AG09319 (cell line): ENCODE data around the gene NPC1L1.

ENCODE experiments used
- DNase-seq: peaks from one replicate; pipeline ENCODE4 v3.0.0-alpha.2; 2010; ENCODE audit warnings: low read depth; ENCODE audit errors: extremely low read depth
- TF ChIP-seq, protein P1 (sequence below): IDR thresholded peaks from 2 replicates; pipeline ENCODE4 v1.5.1; 2011; ENCODE audit warnings: low read depth, mild to moderate bottlenecking, inconsistent platforms, low read length, moderate library complexity

Gene NPC1L1

GRCh38 chr7:44482502-44483485 is 58.3 kb downstream of the NPC1L1 start:
- TF ChIP-seq, protein P1, sequence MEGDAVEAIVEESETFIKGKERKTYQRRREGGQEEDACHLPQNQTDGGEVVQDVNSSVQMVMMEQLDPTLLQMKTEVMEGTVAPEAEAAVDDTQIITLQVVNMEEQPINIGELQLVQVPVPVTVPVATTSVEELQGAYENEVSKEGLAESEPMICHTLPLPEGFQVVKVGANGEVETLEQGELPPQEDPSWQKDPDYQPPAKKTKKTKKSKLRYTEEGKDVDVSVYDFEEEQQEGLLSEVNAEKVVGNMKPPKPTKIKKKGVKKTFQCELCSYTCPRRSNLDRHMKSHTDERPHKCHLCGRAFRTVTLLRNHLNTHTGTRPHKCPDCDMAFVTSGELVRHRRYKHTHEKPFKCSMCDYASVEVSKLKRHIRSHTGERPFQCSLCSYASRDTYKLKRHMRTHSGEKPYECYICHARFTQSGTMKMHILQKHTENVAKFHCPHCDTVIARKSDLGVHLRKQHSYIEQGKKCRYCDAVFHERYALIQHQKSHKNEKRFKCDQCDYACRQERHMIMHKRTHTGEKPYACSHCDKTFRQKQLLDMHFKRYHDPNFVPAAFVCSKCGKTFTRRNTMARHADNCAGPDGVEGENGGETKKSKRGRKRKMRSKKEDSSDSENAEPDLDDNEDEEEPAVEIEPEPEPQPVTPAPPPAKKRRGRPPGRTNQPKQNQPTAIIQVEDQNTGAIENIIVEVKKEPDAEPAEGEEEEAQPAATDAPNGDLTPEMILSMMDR, result no peak
- DNase-seq, result no peak

GRCh38 chr7:44477938-44478337 is 63.2 kb downstream of the NPC1L1 start:
- DNase-seq, result no peak

DNA sequence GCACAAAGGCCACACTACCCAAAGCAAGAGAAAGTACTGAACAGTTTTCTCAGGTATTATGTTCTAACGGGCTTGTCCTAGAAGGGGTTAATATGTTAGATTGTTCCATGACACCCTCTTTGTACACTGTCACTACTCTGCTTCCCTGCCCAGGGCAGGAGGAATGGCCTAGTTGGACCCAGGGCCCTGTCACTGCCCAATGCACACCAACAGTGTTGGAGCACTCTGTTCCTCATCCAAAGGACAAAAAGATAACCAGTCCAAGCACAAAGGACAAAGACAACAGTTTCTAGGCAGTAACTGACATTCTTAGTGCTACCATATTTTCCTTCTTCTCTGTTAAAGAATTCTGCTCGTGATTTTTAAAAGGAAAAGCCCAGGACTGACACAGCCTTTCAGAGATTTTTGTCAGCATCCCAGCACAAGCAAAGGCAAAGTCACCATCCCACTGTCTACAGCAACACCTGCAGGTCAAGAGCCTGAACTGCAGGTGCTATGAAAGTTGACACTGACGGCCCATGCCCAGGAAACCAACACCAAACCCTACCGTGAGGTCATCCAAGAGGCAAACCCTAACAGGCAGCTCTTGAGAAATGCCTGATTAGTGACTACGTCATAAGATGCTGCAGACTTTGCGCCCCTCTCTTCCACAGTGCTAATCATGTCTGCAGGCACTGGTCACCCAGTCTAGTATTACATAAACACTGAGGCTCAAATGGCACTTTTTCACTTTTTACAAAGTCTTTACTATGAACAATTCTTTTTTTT is 63.9 kb downstream of the NPC1L1 start:
- DNase-seq, result peak; percentile 61
- TF ChIP-seq, protein P1, result peak; percentile 99

More at GRCh38 chr7:44477938-44478337, 63.2 kb downstream of the NPC1L1 start:
- TF ChIP-seq, protein P1, result no peak

DNA sequence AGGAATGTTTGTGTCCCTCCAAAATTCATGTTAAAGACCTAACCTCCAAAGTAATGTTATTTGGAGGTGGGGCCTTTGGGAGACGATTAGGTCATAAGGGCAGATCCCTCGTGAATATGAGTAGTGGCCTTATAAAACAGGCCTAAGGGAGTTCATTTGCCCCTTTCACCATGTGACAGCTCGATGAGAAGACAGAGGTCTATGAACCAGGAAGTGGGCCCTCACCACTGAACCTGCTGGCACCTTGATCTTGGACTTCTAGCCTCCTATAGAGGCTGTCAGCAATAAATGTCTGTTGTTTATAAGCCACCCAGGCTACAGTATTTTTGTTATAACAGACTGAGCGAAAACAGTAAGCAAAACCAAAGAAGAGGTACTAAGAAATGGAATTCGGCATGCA is 64.8 kb downstream of the NPC1L1 start:
- TF ChIP-seq, protein P1, result no peak
- no peak for DNase-seq

DNA sequence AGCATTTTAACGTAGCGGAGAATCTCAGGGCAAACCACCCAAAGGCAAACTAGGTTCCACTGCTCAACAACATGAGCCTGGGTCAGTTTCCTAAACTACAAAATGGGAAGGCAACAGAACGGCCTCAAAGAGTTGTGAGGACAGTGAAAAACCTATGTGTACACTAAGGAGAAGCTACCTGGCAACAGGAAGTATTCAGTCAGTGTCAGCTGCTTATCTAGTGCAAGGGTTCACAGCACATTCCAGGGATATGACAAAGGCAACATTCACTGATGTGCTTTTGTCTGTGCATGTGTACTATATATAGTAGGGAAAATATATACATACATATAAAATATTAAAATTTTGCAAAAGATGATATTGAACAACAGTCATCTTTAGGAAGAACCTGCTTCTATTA is 67.8 kb downstream of the NPC1L1 start:
- TF ChIP-seq, protein P1, result no peak
- DNase-seq, result no peak

DNA sequence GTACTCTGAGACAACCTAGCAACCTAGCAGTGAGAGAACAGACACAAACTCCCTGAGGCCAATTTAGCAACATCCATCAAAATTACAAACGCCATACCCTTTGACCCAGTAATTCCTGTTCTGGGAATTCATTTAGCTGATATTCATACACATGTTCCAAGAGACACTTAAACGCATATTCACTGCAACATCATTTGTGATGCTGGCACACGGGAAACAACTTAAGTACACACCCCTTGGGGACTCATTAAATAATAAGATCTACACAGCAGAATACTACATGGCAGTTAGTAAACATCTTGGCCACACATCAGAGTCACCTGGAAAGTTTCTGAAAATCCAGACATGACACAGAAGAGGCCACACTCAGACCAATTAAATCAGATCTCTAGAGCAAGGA is 68.3 kb downstream of the NPC1L1 start:
- TF ChIP-seq, protein P1, result no peak
- no peak for DNase-seq

DNA sequence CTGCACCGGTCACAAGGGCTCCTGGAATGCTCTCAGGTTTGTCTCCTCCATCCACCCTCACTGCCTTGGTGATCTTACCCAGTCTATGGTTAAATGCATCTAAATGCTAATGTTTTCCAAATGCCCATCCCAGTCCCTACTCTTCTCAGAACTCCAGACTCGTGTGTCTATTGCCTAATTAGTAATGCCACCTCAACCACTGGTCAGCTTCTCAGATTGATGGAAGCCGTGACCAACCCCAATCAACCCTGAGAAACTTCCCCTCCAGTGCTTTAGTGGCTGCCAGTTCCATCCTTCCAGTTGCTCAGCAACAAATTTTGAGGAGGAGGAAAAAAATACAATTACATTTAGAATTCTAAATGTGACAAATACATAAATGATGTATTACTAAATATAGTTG is 69.3 kb downstream of the NPC1L1 start:
- TF ChIP-seq, protein P1, result no peak
- no peak for DNase-seq
